CD4-positive, alpha-beta T cell treated with Interleukin-15 for 4 hours (primary cell): ENCODE data around the gene MEGF8.

Experiments used
- DNase-seq: peaks from one replicate; pipeline ENCODE4 v3.0.0-alpha.2; 2020; ENCODE audit warnings: low spot score

Gene MEGF8

GRCh38 chr19:42325308-42325895 lies at the start of gene MEGF8:
Gene MEGF8 (plus strand): TSS chr19:42325635. CDS start chr19:42326244, 609 bp downstream.
- peak; percentile 99 for DNase-seq

- no peak for DNase-seq
Observed at GRCh38 chr19:42276284-42276683, 49.2 kb upstream of the MEGF8 start.

- no peak for DNase-seq
Observed at GRCh38 chr19:42276821-42277220, 48.6 kb upstream of the MEGF8 start.

- DNase-seq = no peak
Observed at GRCh38 chr19:42277821-42278451, 47.5 kb upstream of the MEGF8 start.

GRCh38 chr19:42278452-42279154 lies 46.8 kb upstream of the MEGF8 start:
- DNase-seq = no peak

GRCh38 chr19:42279155-42279901 lies 46.1 kb upstream of the MEGF8 start:
- no peak for DNase-seq

GRCh38 chr19:42279902-42280814 lies 45.3 kb upstream of the MEGF8 start:
- DNase-seq = peak; percentile 91

- no peak for DNase-seq
Observed at GRCh38 chr19:42280815-42281145, 44.7 kb upstream of the MEGF8 start.

GRCh38 chr19:42281146-42281826 lies 44.1 kb upstream of the MEGF8 start:
- DNase-seq = no peak

- DNase-seq = no peak
Observed at GRCh38 chr19:42281827-42282762, 43.3 kb upstream of the MEGF8 start.

- DNase-seq = no peak
Observed at GRCh38 chr19:42282819-42283187, 42.6 kb upstream of the MEGF8 start.

GRCh38 chr19:42283188-42284065 lies 42.0 kb upstream of the MEGF8 start:
- DNase-seq = peak; percentile 97

- peak; percentile 86 for DNase-seq
Observed at GRCh38 chr19:42284066-42284501, 41.4 kb upstream of the MEGF8 start.

- DNase-seq = no peak
Observed at GRCh38 chr19:42284591-42285341, 40.7 kb upstream of the MEGF8 start.

GRCh38 chr19:42285541-42285941 lies 39.9 kb upstream of the MEGF8 start:
- no peak for DNase-seq

GRCh38 chr19:42285988-42286348 lies 39.5 kb upstream of the MEGF8 start:
- DNase-seq = no peak

- no peak for DNase-seq
Observed at GRCh38 chr19:42286349-42287016, 39.0 kb upstream of the MEGF8 start.
